Measurements from ENCODE around the gene FGFRL1.

Gene FGFRL1

DNA sequence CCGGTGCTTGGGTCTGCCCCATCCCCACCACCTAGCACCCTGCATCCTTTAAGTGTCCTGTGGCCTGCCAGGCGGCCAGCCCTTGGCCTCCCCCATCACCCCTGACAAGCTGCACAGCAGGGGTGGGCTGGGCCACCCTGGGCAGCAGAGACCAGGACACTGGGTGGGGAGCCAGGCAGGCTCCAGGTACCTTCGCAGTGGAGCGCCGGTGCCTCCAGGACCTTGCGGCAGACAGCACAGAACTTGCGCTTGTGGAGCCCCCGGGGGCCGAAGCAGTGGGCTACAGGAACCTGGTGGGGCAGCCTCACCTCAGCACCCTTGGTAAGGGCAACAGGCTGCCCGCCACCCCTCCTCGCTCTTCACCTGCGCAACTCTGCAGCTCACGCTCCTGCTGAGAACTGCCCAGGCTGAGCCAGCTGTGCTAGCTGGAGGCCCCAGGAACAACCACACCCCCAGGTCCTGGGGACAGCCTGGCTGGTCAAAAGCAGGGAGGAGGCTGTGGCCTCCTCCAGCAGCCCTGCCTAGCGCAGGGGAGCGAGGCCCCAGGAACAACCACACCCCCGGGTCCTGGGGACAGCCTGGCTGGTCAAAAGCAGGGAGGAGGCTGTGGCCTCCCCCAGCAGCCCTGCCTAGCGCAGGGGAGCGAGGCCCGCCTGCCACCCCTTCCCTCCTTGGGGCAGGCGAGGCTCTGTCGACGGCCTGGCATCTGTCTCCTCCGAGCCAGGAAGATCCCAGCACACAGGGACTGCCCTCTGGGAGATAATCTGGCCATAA, 42.6 kb upstream of the FGFRL1 start:
- TF ChIP-seq, protein P1, sequence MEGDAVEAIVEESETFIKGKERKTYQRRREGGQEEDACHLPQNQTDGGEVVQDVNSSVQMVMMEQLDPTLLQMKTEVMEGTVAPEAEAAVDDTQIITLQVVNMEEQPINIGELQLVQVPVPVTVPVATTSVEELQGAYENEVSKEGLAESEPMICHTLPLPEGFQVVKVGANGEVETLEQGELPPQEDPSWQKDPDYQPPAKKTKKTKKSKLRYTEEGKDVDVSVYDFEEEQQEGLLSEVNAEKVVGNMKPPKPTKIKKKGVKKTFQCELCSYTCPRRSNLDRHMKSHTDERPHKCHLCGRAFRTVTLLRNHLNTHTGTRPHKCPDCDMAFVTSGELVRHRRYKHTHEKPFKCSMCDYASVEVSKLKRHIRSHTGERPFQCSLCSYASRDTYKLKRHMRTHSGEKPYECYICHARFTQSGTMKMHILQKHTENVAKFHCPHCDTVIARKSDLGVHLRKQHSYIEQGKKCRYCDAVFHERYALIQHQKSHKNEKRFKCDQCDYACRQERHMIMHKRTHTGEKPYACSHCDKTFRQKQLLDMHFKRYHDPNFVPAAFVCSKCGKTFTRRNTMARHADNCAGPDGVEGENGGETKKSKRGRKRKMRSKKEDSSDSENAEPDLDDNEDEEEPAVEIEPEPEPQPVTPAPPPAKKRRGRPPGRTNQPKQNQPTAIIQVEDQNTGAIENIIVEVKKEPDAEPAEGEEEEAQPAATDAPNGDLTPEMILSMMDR (IDR thresholded peaks at IDR 0.05; ENCODE audit: low read depth, low read length): no peak
- Histone ChIP-seq H3K9me3 (ENCODE audit: severe bottlenecking) (peaks cover 3% of the 10 kb centered on the region), H3K27ac (no peak overlapping the region), H3K4me3 (ENCODE audit: low read depth, low read length) (no peak overlapping the region), H3K27me3 (ENCODE audit: insufficient read depth, low read depth, severe bottlenecking) (no peaks in the 10 kb centered on the region), H3K36me3 (no peaks in the 10 kb centered on the region; the same call in 1 of the 2 replicates)
- no peak for DNase-seq

DNA sequence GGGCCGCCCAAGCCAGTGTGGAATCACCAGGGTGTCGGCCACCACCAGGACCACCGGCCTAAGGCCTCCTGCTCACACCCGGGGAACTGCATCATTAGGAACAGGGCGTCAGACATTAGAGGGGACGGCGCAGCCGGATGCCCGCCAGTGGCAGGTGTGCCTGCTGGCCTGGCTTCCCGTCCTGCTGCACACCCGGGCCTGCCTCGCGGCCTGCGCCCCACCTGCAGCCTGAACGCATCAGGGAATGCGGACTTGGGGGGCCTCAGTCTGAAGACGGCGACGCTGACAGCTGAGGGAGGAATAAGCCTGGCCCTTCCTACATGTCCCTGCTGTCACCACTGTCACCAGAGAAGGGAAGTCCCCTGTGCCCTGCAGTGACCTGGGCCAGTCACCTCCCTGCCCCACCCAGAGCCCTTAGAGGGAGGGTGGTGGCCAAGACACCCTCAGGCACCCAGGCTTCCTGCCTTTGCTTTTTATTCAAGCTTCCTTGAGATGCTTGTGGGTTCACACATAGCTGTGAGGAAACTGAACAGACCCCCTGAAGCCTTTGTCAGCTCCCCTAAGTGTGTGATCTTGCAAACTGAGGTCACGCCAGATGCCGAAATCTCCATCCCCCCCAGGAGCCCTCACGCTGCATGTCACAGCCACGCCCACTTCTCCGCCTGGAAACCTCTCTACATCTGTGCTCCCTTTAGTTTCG, 41.2 kb upstream of the FGFRL1 start:
- Histone ChIP-seq H3K27me3 (ENCODE audit: insufficient read depth, low read depth, severe bottlenecking) (no peaks in the 10 kb centered on the region), H3K27ac (no peak overlapping the region), H3K4me3 (ENCODE audit: low read depth, low read length) (no peak overlapping the region), H3K9me3 (ENCODE audit: severe bottlenecking) (peaks cover 13% of the 10 kb centered on the region), H3K36me3 (no peaks in the 10 kb centered on the region; the same call in 1 of the 2 replicates)
- TF ChIP-seq, protein P1 (IDR thresholded peaks at IDR 0.05; ENCODE audit: low read depth, low read length): no peak
- DNase-seq: no peak

DNA sequence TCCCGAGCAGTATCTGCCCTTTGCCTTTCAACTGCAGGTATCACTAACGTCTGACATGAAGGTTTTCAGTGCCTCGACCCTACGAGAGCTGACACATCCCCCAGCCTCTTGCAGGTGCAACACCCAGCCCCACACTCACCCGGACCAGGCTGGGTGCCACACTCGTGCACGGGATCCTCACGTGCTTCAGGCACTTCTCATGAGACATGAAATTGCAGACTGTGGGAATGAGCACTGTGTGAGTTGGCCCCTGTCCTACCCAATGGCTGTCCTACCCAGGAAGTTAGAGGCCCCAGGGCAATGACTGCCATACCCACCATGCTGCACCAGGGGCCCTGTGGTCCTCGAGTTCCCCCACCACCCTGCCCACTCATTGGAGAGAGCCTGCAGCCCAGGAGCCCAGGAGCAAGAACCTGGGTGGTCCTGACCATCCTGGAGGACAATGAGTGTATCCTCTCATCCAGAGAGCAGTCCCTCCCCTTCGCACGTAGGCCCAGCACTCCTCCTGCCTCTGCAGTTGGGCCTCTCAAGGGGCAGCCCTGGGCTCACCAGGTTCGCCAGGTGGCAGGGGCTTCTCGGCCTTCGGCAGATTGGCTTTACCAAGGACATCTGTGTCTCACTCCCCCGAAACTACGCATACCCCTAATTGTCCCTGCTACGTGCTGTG, 40.4 kb upstream of the FGFRL1 start:
- TF ChIP-seq, protein P1 (IDR thresholded peaks at IDR 0.05; ENCODE audit: low read depth, low read length): no peak

DNA sequence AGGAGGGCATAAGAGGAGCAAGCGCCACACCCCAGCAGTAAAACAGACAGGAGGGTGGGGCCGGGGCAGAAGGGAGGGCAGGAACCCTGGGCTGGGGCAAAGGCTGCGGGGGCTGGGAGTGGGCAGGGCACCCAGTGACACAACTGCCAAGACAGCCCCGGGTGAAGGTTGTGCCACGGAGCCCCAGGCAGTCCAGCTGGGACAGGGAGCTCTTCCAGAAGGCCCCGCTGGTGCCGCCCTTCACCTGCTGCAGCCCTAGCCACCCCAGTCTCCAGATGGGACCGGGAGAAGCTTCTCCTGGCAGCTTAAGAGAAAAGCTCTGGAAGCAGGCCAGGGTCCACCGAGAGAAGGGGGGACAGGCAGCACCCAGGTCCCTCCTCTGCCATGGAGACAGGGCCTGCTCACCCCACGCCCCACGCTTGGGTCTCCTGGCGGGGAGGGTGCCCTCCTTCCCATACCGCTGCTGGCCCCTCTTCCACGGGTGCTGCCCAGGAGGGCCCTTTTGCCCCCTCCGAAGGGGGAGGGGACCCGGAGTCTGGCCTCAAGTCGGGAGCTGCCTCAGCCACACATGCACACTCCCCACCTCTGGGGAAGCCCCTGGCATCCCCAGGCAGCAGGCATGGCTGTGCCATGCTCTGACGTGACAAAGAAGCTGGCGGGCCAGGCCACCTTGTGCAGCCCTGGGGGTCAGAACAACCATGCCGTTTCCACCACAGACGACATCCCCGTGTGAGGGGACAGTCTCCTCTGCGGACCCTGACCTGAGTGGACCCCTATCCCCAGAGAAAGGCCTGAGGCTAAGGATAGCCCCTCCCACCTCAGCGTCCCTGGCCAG, 39.5 kb upstream of the FGFRL1 start:
- Histone ChIP-seq H3K4me3 (ENCODE audit: low read depth, low read length) (peak overlapping the region; percentile 65), H3K9me3 (ENCODE audit: severe bottlenecking) (peaks cover 13% of the 10 kb centered on the region), H3K27me3 (ENCODE audit: insufficient read depth, low read depth, severe bottlenecking) (no peaks in the 10 kb centered on the region), H3K27ac (no peak overlapping the region), H3K36me3 (no peaks in the 10 kb centered on the region)
- peak; percentile 52 for DNase-seq
- TF ChIP-seq, protein P1 (IDR thresholded peaks at IDR 0.05; ENCODE audit: low read depth, low read length): no peak

More for the DNA sequence above, 40.4 kb upstream of the FGFRL1 start:
- Histone ChIP-seq H3K27me3 (ENCODE audit: insufficient read depth, low read depth, severe bottlenecking) (no peaks in the 10 kb centered on the region), H3K27ac (no peak overlapping the region), H3K36me3 (no peaks in the 10 kb centered on the region; the same call in 1 of the 2 replicates), H3K9me3 (ENCODE audit: severe bottlenecking) (peaks cover 13% of the 10 kb centered on the region), H3K4me3 (ENCODE audit: low read depth, low read length) (no peak overlapping the region)
- no peak for DNase-seq

DNA sequence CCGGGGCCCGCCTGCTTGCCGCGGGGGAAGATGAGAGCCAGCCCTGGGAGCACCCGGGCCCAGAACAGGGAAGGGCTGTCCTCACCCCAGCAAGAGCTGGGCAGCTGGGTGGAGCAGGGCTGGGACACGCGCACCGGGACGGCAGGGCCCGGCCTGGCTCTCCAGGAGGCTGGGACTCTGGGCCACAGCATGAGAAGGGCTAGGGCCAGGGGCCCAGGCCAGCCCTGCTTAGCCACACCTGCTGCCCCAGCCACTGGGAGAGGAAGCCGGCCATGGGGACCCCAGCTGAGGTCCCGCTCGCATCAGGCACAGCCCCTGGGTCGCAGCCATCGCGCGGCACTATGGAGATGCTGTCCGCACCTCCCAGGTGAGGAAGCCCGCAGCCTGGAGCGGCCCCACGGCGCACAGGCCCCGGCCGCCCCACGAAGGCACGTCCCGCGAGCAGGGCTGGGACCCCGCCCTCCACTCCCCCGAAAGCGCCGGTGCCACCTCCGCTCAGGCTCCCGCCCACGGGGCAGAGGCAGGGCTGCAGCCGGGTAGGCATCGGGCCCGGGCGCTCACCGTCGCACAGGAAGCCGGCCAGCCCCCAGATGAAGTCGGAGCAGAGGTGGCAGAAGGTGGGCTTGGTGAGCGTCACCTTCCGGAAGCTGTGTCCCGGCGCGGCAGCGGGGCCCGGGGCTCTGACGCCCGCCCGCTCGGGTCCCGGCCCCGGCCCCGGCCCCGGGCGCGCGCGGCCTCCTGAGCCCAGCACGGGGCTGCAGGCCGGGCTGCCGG, 38.6 kb upstream of the FGFRL1 start:
- H3K27ac ChIP-seq: no peak overlapping the region
- peak overlapping the region; percentile 65 for H3K4me3 ChIP-seq (ENCODE audit: low read depth, low read length)
- H3K9me3 ChIP-seq (ENCODE audit: severe bottlenecking): peaks cover 13% of the 10 kb centered on the region
- TF ChIP-seq, protein P1 (IDR thresholded peaks at IDR 0.05; ENCODE audit: low read depth, low read length): no peak
- no peaks in the 10 kb centered on the region for H3K36me3 ChIP-seq
- no peaks in the 10 kb centered on the region for H3K27me3 ChIP-seq (ENCODE audit: insufficient read depth, low read depth, severe bottlenecking)
- DNase-seq: no peak
